ENCODE results near the gene FAF1.
"Not testable (repeated sequence)": the region's sequence is repeated elsewhere in the genome, so short reads cannot be mapped to it uniquely, and the experiment has no call there.

Gene FAF1

DNA sequence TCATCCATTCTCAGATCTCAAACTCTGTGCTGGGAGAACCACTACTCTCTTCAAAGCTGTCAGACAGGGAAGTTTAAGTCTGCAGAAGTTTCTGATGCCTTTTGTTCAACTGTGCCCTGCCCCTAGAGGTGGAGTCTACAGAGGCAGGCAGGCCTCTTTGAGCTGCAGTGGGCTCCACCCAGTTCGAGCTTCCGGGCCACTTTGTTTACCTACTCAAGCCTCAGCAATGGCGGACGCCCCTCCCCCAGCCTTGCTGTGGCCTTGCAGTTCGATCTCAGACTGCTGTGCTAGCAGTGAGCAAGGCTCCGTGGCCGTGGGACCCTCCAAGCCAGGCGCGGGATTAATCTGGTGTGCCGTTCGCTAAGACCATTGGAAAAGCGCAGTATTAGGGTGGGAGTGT, 49.7 kb downstream of the FAF1 start:
- not testable (repeated sequence) for DNase-seq (ENCODE audit: low spot score)

DNA sequence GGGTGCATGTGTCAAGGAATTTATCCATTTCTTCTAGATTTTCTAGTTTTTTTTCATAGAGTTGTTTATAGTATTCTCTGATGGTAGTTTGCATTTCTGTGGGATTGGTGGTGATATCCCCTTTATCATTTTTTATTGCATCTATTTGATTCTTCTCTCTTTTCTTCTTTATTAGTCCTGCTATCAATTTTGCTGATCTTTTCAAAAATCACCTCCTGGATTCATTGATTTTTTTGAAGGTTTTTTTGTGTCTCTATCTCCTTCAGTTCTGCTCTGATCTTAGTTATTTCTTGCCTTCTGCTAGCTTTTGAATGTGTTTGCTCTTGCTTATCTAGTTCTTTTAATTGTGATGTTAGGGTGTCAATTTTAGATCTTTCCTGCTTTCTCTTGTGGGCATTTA, 52.5 kb downstream of the FAF1 start:
- DNase-seq (ENCODE audit: low spot score), result not testable (repeated sequence)

DNA sequence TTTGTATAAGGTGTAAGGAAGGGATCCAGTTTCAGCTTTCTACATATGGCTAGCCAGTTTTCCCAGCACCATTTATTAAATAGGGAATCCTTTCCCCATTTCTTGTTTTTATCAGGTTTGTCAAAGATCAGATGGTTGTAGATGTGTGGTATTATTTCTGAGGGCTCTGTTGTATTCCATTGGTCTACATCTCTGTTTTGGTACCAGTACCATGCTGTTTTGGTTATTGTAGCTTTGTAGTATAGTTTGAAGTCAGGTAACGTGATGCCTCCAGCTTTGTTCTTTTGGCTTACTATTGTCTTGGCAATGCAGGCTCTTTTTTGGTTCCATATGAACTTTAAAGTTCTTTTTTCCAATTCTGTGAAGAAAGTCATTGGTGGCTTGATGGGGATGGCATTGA, 54.0 kb downstream of the FAF1 start:
- not testable (repeated sequence) for DNase-seq (ENCODE audit: low spot score)

DNA sequence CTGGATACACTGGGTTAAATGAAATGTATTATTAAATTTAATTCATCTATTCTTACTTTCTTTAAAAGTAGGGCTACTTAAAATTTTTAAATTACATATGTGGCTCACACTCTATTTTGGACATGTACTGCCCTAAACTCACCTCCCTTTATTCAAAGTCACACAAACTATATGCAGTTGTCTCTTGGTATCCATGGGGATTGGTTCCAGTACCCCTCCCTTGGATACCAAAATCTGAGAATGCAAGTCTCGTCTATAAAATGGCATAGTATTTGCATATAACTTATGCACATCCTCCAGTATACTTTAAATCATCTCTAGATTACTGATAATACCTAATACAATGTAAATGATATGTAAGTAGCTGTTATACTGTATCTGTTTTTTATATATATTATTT, 57.6 kb downstream of the FAF1 start:
- DNase-seq (ENCODE audit: low spot score), result no peak

DNA sequence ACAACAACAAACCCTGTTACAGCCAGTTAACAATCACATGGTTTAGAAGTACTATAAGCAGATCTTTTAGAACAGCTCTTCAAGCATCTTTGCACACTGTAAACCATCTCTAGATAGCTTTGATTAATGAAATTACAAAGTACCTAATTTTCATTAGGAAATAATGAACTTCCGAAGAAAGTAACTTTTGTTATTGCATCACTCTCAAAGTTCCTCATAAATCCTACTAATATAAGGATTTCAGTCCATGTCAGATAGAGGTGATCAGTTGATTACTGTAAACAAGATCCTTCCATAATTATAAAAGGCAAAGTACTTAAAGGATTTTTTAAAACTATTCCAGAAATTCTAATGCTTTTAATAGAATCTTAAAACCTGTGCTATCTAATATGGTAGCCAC, 58.2 kb downstream of the FAF1 start:
- DNase-seq (ENCODE audit: low spot score), result no peak

DNA sequence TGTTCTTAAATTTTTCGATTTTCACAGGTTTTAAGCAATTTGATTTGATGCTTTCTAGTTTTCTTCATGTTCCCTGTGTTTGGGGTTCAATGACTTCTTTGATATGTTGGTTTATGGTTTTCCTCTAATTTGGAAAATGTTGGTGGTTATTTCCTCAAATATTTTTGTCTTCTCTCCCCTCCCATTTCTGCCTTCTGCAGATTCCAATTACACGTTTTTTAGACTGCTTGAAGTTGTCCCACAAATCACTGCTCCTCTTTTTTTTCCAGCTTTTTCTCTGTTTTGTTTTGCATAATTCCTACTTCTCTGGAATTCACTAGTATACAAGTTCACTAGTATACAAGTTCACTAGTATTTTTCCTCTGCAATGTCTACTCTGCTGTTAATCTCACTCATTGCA, 61.3 kb downstream of the FAF1 start:
- no peak for DNase-seq (ENCODE audit: low spot score)

DNA sequence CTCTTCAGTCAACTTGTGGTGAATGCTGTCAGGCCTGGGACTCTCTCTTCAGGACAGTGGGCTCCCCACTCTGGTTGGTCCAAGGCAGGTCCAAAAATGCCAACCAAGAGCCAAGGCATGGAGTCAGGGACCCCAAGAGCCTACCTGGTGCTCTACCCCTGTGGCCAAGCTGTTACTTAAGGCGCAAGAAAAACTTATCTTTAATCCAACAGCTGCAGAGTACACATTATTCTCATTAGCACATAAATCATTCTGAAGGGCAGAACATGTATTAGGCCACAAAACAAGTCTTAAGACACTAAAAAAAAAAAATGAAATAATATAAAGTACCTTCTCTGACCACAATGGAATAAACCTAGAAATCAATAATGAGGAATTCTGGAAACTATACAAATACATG, 65.7 kb downstream of the FAF1 start:
- no peak for DNase-seq (ENCODE audit: low spot score)

DNA sequence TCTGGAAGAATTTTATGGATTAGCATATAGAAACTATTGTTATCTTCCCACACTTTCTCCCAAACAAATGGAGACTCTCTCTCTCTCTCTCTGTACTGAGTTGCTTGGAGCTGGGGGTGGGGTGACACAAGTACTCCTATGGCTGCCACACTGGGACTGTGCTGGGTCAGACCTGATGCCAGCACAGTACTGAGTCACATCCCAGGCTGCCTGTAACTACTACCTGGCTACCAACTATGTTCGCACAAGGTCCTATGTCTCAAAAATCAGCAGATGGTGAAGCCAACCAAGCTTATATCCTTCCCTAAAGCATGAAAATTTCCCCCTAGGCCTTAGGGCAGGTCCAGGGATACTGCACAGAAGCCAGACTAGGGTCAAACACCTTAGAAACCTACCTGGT, 66.6 kb downstream of the FAF1 start:
- no peak for DNase-seq (ENCODE audit: low spot score)

DNA sequence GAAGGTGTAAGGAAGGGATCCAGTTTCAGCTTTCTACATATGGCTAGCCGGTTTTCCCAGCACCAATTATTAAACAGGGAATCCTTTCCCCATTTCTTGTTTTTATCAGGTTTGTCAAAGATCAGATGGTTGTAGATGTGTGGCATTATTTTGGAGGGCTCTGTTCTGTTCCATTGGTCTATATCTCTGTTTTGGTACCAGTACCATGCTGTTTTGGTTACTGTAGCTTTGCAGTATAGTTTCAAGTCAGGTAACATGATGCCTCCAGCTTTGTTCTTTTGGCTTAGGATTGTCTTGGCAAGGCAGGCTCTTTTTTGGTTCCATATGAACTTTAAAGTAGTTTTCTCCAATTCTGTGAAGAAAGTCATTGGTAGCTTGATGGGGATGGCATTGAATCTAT, 72.5 kb downstream of the FAF1 start:
- DNase-seq (ENCODE audit: low spot score), result not testable (repeated sequence)

DNA sequence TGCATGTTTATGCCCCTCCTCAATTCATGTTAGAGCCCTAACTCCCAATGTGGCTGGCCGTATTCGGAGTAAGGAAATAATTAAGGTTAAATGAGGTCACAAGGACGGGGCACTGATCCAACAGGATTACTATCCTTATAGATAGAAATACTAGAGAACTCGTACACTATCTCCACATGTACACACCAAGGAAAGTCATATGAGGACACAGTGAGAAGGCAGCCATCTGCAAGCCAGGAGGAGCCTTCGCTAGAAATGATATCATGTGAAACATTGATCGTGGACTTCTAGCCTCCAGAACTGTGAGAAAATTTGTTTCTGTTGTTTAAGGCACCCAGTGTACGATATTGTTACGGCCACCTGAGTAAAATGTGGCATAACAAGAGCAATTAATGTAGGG, 79.7 kb downstream of the FAF1 start:
- no peak for DNase-seq (ENCODE audit: low spot score)

DNA sequence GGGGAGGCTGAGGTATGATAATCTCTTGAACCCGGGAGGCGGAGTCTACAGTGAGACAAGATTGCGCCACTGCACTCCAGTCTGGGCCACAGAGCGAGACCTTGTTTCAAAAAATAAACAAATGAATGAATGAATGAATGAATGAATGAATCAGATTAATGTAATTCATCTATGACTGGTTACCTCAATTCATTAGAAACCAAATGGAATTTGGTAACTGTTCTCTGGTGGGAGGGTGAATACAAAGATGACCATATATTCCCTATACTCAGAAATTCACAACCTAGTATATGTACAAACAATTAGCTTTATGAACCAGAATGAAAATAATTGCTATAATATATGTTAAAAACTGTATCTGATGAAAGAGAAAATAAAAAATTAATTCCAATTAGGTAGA, 80.9 kb downstream of the FAF1 start:
- DNase-seq (ENCODE audit: low spot score), result no peak

DNA sequence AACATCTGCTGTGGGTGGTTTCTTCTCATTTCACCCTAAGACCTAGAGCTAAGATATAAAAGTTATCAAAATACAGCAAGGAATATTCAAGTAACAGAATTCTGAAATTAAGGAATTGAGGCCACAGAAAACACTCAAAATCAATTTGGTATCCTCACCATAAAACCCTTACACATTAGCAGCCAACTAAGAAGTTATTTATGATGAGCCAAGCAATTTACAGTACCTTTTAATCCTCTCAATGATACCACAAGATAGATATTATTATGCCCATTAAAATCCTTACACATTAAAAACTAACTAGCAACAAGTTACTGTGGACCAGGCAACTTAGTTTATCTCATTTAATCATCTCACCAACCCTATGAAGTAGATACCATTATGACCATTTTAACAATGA, 81.6 kb downstream of the FAF1 start:
- no peak for DNase-seq (ENCODE audit: low spot score)

DNA sequence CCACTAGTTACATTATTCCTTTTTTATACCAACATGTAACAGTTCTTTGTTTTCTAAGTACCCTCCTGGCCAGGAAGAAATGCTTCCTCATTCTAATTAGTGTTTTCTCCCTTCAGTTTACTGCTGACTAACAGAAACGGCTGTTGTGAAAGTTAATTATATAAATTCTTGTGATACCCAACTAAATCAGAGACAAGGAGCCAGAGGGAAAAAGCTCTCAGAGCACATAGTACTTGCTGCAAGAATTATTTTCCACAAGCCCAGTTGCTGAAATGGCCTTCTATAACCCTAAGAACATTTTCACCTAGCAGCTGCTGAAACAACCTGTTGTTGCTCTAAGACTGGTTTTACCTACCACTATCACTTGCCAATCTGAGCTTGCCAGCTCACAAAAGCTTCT, 82.4 kb downstream of the FAF1 start:
- DNase-seq (ENCODE audit: low spot score), result no peak

DNA sequence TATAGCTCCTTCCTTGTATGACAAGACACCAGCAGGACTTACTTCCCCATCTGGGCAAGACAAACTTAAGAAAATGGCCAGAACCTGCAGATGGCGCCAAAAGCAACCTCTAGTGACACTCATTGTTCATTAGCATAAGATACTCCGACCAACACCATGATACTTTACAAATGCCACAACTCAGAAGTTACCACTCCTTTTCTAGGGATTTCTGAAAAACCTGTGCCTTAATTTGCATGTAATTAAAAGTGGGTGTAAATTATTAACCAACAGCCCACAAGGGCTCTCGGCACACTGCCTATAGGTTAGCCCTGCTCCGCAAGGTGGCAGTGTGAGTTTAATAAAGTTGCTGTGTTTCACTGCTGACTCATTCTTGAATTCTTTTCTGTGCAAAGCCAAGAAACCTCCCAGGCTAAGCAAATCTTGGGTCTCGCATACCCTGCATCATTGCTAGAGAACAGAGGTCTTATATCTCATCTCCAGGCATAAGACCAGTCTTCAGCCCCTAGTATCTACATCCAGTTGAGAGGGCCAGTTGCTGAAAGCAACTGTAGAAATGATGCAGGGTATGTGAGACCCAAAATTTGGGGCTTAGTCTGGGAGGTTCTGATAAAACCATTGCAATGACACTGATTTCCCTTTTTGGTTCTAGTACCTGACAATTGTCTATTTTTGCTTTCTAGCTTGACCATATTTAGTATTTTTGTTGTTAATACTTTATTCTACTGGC, 86.4 kb downstream of the FAF1 start:
- DNase-seq (ENCODE audit: low spot score), result peak; percentile 52

DNA sequence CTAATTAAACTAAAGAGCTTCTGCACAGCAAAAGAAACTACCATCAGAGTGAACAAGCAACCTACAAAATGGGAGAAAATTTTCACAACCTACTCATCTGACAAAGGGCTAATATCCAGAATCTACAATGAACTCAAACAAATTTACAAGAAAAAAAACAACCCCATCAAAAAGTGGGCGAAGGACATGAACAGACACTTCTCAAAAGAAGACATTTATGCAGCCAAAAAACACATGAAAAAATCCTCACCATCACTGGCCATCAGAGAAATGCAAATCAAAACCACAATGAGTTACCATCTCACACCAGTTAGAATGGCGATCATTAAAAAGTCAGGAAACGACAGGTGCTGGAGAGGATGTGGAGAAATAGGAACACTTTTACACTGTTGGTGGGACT, 95.2 kb downstream of the FAF1 start:
- not testable (repeated sequence) for DNase-seq (ENCODE audit: low spot score)

DNA sequence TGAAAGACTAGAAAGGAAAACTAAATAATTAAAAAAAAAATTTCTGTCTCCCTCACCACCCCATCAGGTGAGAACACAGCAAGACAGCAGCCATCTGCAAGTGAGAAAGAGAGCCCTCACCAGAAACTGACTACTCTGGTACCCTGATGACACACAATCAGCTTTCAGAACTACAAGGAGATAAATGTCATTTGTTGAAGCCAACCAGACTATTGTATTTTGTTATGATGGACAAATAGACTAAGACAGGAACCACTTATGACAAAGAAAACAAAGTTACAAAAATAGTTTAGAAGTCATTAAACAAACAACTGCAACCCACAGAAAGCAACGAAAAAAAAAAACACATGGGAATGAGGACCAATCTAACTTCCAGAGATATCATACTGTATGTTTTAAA, 98.3 kb downstream of the FAF1 start:
- no peak for DNase-seq (ENCODE audit: low spot score)

DNA sequence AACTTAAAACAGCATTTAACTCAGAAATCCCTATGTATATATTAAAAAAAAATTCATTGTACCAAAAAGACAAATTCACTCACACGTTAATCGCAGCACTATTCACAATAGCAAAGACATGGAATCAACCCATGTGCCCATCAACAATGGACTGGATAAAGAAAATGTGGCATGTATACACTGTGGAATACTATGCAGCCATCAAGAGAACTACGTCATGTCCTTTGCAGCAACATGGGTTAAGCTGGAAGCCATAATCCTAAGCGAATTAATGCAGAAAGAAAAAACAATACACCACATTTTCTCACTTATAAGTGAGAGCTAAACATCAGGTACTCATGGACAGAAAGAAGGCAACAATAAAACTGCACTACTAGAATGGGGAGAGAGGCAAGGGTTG, 99.4 kb downstream of the FAF1 start:
- DNase-seq (ENCODE audit: low spot score), result no peak

DNA sequence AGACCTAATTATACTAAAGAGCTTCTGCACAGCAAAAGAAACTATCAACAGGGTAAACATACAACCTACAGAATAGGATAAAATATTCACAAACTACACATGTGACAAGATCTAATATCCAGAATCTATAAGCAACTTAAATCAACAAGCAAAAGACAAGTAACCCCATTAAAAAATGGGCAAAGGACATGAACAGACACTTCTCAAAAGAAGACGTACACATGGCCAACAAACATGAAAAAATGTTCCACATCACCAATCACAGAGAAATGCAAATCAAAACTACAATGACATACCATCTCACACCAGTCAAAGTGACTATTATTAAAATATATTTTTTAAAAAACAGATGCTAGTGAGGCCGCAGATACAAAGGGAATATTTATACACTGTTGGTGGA, 99.8 kb downstream of the FAF1 start:
- no peak for DNase-seq (ENCODE audit: low spot score)

DNA sequence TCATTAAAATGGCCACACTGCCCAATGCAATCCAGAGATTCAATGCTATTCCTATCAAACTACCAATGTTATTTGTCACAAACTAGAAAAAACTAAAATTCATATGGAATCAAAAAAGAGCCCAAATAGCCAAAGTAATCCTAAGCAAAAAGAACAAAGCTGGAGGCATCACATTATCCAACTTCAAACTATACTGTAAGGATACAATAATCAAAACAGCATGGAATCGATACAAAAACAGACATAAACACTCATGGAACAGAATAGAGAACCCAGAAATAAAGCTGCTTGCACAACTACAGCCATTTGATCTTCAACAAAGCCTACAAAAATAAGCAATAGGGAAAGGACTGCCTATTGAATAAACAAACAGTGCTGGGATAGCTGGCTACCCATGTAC, 100.4 kb downstream of the FAF1 start:
- DNase-seq (ENCODE audit: low spot score), result no peak

DNA sequence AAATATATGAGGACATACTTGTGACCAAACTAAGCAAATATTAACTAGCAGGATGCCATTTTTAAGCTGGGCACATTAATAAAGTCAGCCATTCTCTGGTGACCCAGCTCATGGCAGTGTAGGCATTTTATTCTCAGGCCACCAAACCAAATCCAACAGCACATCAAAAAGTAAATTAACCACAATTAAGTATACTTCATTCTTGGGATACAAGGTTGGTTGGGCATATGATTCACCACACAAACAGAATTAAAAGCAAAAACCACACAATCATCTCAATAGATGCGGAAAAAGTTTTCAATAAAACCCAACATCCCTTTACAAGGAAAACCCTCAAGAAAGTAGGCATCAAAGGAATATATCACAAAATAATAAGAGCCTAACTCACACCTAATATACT, 101.3 kb downstream of the FAF1 start:
- DNase-seq (ENCODE audit: low spot score), result peak; percentile 13

DNA sequence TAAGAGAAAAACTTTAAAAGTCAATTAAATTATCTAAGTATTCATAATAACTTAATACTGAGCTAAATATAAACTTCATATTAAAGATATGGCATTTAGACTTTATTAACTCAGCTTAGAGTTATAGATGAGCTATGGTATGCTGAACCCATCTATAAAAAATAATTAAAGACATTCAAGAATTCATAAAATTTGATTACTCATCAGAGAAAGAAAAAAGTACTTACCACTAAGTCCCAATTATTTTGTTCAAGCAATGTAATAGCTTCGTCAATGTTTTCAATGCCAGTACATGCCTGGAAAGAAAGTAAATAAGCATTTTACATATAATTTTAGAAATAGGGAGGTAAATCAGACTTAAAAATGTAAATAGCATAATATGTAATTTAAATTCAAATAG, 102.4 kb downstream of the FAF1 start:
- no peak for DNase-seq (ENCODE audit: low spot score)

DNA sequence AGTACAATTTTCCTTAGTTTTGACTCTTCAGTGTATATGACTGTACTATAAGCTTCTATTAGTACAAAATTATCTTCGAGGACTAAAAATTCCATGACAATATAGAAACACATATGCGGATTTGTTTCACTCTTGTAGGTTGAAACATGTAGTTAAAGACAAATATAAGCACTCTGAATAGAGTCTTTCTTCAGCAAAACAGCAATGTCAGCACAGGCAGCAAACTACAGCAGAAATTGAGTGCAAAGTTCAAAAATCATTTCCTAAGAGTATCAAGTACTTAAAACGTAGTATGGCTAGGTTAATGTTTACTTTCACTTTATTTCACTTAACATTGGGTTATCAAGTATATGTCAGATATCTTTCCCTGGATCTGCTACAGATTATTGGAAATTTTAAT, 106.7 kb downstream of the FAF1 start:
- no peak for DNase-seq (ENCODE audit: low spot score)

DNA sequence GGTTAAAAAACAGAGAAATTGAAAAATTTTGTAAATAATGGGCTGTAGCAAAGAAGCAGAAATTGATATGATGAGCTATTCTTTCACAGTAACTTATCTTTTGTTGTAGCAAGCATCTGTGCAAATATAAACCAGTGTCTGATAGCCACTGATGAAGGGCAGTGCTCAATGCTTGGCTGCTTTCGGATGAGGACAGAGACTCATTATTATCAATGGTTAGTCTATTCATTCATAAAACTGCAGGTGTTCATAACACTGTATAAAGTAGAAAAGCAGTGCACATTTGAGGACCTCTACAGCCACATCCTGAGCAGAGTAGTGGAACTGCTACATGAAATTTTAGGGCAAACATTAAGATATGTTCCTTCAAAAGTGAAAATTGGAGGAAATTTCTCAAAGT, 107.2 kb downstream of the FAF1 start:
- no peak for DNase-seq (ENCODE audit: low spot score)

DNA sequence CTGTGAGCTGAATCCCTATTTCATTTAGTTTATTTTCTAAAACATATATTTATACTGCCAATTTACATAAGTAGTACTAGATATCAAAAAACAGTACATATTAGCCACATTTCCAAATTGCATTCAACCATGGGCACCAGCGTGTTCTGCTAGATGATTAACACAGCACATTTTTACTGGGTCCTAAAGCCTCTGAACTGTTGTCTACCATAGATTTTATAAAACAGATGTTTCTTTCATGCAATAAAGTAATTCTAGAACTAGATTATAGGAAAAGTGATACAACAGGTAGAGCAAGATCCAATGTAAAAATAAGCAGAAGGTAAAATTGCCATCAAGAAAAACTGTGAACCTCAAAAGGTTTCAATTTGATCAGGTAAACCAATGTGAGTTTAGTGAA, 108.6 kb downstream of the FAF1 start:
- no peak for DNase-seq (ENCODE audit: low spot score)

DNA sequence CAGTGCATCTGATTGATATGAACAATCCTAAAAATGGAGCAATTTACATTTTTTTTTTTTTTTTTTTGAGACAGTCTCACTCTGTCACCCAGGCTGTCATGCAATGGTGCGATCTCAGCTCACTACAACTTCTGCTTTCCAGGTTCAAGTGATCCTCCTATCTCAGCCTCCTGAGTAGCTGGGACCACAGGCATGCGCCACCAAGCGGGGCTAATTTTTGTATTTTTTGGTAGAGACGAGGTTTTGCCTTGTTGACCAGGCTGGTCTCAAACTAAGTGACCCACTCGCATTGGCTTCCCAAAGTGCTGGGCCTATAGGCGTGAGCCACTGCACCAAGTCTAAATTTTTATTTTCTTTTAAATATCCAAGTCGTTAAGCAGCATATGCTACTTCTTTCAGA, 109.0 kb downstream of the FAF1 start:
- DNase-seq (ENCODE audit: low spot score), result no peak

All from SW480 (cell line).